ENCODE data around the gene AGTRAP.

The AGTRAP gene

DNA sequence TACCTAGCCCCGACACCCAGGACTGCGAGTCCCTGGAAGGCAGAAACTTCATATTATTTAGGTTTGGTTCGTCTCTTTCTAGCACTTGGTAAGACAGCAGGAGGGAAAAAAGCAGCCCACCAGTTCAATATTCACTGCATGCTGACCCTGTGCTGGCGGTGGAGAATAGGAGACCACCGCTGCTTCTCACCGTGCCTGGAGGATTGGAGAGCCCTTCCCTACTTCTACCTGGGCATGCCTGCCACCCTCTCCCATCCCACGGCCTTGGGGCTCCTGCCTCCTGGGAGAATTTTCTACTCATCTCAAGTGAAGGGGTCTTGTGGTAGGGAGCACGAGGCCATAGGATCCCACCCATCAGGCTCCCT lies 64.4 kb downstream of the AGTRAP start:
- DNase-seq (ENCODE audit: low read depth in 2 of 2) = no peak

All from stimulated activated CD4-positive, alpha-beta T cell treated with anti-CD3 and anti-CD28 coated beads, Interleukin-1b, Interleukin-23, amount 100 ng/mL, for 4 hours (primary cell).